ENCODE data around the gene LDLRAD3.
A peak's percentile ranks its signal among the peaks of the same experiment; 100 is the strongest.

Gene LDLRAD3

DNA sequence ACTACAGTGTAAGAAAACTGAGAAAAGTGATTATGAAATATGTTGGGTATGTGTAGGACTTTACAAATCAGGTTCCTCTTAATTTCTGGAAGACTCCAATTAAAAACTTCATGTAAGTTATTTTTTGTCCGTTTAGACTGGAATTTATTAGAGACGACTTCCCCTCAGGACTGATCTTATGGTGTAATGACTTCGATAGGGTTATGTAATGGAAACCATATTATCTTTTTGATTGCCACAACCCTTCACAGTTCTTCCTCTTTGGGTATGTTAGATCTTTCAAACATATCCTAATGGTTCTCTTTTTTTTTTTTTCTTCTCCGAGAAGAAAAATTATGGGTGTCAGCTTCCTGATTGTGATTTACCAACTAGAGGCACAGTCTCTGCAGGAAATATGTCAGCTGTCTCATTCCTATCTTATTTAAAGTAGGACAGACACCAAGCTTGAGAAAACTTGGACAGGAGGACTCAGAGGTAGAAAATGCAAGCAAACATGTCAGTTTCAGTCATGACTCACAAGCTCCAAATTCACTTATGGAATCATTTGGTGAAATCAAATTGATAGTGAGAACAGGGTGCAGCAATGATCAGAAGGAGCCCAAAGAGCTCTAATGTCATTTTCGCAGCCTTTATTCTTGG is 11.1 kb upstream of the LDLRAD3 start:
- Histone ChIP-seq H2AFZ (ENCODE audit: low read depth, low read length) (no peak overlapping the region), H3K36me3 (ENCODE audit: insufficient read depth, low read length) (no peaks in the 10 kb centered on the region), H3K27me3 (ENCODE audit: insufficient read depth, low read length) (no peaks in the 10 kb centered on the region), H3K4me1 (ENCODE audit: insufficient read depth, low read length) (no peaks in the 10 kb centered on the region), H3K4me3 (ENCODE audit: low read length) (no peak overlapping the region), H3K9me3 (ENCODE audit: low read length) (no peaks in the 10 kb centered on the region)

DNA sequence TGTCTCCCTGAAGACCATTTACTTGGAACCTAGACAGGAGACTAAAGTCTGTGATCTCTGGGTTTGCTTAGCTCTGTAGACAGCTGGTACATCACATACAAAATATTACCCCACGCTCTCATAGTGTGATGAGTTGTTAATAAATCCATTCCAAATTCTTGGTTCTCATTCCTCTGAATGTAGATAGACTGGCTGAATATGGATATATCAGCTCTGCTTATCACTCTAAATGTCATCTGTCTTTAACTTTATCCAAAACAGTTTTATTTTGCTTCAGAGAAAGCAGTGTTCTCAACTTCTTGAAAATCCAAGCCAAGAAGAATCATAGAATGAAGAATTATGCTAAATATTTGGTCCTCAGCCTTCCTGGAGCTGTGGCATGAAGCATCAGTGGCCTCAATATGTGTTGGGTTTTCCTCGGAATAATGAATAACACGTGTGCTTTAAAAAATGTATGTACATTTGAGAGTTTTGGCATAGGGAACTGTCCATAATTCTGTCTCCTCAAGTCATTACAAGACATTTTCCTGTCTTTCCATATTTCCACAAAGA is 10.5 kb upstream of the LDLRAD3 start:
- Histone ChIP-seq H3K9me3 (ENCODE audit: low read length) (no peaks in the 10 kb centered on the region), H3K27me3 (ENCODE audit: insufficient read depth, low read length) (no peaks in the 10 kb centered on the region), H3K4me3 (ENCODE audit: low read length) (no peak overlapping the region), H2AFZ (ENCODE audit: low read depth, low read length) (no peak overlapping the region), H3K36me3 (ENCODE audit: insufficient read depth, low read length) (no peaks in the 10 kb centered on the region), H3K4me1 (ENCODE audit: insufficient read depth, low read length) (no peaks in the 10 kb centered on the region)

DNA sequence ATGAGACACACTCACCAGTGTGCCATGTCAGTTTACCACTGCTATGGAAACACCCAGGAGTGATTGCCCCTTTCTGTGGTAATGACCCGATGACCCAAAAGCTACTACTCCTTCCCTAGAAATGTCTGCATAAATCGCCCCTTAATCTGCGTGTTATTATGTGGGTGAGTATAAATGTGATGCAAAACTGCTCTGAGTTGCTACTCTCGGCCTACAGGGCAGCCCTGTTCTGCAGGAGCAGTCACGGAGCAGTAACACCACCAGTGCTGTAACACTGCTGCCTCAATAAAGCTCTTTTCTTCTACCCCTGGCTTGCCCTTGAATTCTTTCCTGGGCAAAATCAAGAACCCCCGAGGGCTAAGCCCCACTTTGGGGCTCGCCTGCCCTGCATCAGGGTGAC is 9.6 kb upstream of the LDLRAD3 start:
- Histone ChIP-seq H3K4me3 (ENCODE audit: low read length) (no peak overlapping the region), H3K4me1 (ENCODE audit: insufficient read depth, low read length) (no peaks in the 10 kb centered on the region), H3K27me3 (ENCODE audit: insufficient read depth, low read length) (no peaks in the 10 kb centered on the region), H2AFZ (ENCODE audit: low read depth, low read length) (no peak overlapping the region), H3K9me3 (ENCODE audit: low read length) (no peaks in the 10 kb centered on the region), H3K36me3 (ENCODE audit: insufficient read depth, low read length) (no peaks in the 10 kb centered on the region)

DNA sequence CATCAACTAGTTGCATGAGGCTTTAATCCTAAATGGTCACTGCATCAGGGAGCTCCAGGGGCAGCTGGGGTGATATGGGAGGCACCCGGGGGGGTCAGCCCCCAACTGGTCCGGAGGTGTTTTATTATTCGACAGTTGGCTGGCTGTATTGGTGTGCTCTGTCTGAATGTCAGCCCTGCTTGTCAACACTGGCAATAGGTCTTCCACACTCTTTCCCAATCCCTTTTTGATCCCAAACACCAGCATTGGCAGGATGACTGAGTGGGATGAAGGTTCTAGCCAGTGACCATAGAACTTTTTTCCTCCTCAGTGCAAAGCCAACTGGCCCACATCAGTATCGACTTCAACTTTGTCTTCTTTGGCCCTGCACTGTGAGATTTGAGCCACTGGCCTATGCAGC is 8.9 kb upstream of the LDLRAD3 start:
- no peaks in the 10 kb centered on the region for H3K27me3 ChIP-seq (ENCODE audit: insufficient read depth, low read length)
- H3K4me1 ChIP-seq (ENCODE audit: insufficient read depth, low read length) = no peaks in the 10 kb centered on the region
- no peak overlapping the region for H3K4me3 ChIP-seq (ENCODE audit: low read length)
- no peaks in the 10 kb centered on the region for H3K9me3 ChIP-seq (ENCODE audit: low read length)
- H2AFZ ChIP-seq (ENCODE audit: low read depth, low read length) = no peak overlapping the region
- H3K36me3 ChIP-seq (ENCODE audit: insufficient read depth, low read length) = no peaks in the 10 kb centered on the region

DNA sequence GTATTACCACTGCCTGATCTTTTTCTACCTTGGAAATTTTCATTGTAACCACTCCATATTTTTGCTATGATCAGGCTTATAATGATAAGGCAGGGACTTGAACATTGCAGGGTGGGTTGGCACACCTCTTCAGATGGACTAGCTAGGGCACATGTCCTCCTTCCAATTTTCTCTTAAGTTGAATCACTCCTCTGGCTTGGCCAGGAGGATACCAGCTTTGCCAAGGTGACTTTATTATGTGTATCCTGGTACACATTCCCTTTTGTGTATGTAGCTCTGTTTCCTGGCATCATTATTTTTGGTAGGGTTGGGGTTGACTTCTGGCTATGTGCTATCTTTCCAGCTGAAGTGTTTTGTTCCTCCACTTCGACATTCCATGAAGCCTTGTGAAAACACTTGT is 8.5 kb upstream of the LDLRAD3 start:
- Histone ChIP-seq H2AFZ (ENCODE audit: low read depth, low read length) (no peak overlapping the region), H3K9me3 (ENCODE audit: low read length) (no peaks in the 10 kb centered on the region), H3K4me3 (ENCODE audit: low read length) (no peak overlapping the region), H3K27me3 (ENCODE audit: insufficient read depth, low read length) (no peaks in the 10 kb centered on the region), H3K4me1 (ENCODE audit: insufficient read depth, low read length) (no peaks in the 10 kb centered on the region), H3K36me3 (ENCODE audit: insufficient read depth, low read length) (no peaks in the 10 kb centered on the region)

DNA sequence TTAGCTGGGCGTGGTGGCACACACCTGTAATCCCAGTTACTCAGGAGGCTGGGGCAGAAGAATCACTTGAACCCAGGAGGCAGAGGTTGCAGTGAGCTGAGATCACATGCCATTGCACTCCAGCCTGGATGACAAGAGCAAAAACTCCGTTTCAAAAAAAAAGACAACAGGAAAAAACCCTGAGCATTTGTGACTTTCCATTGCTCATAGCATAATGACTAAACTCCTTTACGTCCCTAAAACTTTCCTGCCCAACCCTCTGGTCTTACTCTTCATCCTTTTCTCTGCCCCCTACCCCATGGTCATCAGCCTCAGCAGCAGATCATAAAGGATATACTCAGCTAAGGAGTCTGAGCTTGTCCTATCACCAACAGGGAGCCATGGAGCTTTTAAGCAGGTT is 6.8 kb upstream of the LDLRAD3 start:
- Histone ChIP-seq H2AFZ (ENCODE audit: low read depth, low read length) (no peak overlapping the region), H3K4me1 (ENCODE audit: insufficient read depth, low read length) (no peaks in the 10 kb centered on the region), H3K27me3 (ENCODE audit: insufficient read depth, low read length) (no peaks in the 10 kb centered on the region), H3K36me3 (ENCODE audit: insufficient read depth, low read length) (no peaks in the 10 kb centered on the region), H3K4me3 (ENCODE audit: low read length) (no peak overlapping the region), H3K9me3 (ENCODE audit: low read length) (no peaks in the 10 kb centered on the region)

DNA sequence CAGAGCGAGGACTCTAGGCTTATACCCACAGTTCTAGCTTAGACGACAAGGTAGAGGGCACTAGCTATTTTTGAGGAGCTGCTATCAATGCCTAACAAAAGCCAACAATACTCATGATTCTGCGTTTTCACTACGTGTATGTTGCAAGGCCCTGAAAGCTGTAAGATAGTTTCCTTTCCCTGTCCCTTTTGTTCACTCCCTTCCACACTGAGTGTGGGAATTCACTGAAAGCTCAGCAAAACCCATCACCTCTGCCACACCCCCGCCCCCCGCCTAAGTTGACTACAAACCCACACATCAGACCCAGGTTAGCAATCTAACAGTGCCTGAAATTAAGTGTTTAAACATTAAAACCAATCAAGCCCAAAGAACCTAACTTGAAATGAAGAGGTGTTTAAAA is 6.2 kb upstream of the LDLRAD3 start:
- Histone ChIP-seq H3K4me3 (ENCODE audit: low read length) (no peak overlapping the region), H2AFZ (ENCODE audit: low read depth, low read length) (no peak overlapping the region), H3K4me1 (ENCODE audit: insufficient read depth, low read length) (peaks cover under 1% of the 10 kb centered on the region), H3K27me3 (ENCODE audit: insufficient read depth, low read length) (no peaks in the 10 kb centered on the region), H3K36me3 (ENCODE audit: insufficient read depth, low read length) (no peaks in the 10 kb centered on the region), H3K9me3 (ENCODE audit: low read length) (no peaks in the 10 kb centered on the region)

DNA sequence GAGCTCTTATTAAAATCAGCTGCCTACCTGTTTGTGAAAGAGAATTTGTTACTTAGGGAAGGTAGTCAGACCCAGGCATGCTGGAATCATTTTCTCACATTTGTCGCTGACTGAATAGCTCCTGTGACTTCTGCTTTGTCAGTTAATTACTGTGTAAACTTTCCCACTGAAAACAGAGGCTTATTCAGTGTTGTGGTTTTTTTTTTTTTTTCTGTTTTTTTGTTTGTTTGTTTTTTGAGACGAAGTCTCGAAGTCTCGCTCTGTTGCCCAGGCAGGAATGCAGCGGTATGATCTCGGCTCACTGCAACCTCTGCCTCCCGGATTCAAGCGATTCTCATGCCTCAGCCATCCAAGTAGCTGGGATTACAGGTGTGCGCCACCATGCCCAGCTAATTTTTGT is 5.6 kb upstream of the LDLRAD3 start:
- Histone ChIP-seq H3K4me3 (ENCODE audit: low read length) (no peak overlapping the region), H2AFZ (ENCODE audit: low read depth, low read length) (no peak overlapping the region), H3K27me3 (ENCODE audit: insufficient read depth, low read length) (no peaks in the 10 kb centered on the region), H3K4me1 (ENCODE audit: insufficient read depth, low read length) (peaks cover 6% of the 10 kb centered on the region), H3K36me3 (ENCODE audit: insufficient read depth, low read length) (no peaks in the 10 kb centered on the region), H3K9me3 (ENCODE audit: low read length) (no peaks in the 10 kb centered on the region)

DNA sequence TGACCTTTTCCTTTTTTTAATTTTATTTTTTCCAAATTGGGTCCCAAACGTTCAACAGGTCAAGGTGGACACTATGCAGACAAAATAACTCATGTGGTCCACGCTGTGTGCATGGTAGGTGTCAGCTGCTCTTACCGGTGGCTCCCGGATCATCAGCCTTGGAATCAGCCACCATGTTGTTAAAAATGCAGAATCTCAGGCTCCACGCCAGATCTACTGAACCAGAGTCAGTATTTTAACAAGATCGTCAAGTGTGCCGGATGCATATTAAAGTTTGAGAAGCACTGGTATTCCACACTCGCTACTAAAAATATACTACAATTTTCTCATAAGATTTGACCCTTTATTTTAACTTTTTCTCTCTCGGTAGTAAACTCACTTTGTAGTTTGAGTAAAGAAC is 553 bp upstream of the LDLRAD3 start:
- Histone ChIP-seq H3K4me1 (ENCODE audit: insufficient read depth, low read length) (peaks cover 29% of the 10 kb centered on the region), H3K27me3 (ENCODE audit: insufficient read depth, low read length) (no peaks in the 10 kb centered on the region), H3K9me3 (ENCODE audit: low read length) (no peaks in the 10 kb centered on the region)

DNA sequence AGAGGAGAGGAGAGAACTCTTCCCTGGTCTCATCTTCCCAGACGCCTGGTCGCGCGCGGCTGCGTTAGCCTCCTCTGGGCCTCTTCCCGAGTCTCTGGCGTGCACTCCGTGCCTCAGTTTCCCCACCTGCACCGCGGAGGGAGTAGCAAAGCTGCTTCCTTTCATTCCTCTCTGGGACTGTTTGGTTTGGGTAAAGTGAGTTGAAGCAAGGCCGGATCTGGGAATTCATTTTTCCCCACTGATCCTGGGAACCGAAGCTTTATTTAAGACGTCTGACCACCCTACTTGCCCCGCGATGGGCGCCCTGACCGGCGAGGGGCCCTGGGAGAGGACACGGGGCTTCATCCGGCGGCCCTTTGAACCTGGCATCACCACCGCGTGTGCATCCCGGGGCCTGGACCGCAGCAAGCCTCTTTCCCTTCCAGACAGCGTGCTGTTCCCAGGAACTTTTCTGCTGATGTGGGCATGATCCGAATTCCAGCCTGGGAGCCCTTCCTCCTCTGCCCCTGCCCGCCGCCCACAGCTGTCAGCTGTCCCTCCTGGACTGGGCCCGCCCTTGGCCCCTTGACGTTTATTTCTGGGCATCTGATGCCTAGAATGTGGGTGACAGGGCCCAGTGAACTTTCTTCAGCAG is 758 bp downstream of the LDLRAD3 start:
- H3K4me3 ChIP-seq (ENCODE audit: low read length) = peak overlapping the region; percentile 73
- H3K27me3 ChIP-seq (ENCODE audit: insufficient read depth, low read length) = no peaks in the 10 kb centered on the region
- H3K4me1 ChIP-seq (ENCODE audit: insufficient read depth, low read length) = peaks cover 29% of the 10 kb centered on the region
- no peaks in the 10 kb centered on the region for H3K36me3 ChIP-seq (ENCODE audit: insufficient read depth, low read length)
- peaks cover 4% of the 10 kb centered on the region for H3K9me3 ChIP-seq (ENCODE audit: low read length)
- H2AFZ ChIP-seq (ENCODE audit: low read depth, low read length) = peak overlapping the region; percentile 35

More for the DNA sequence above, 553 bp upstream of the LDLRAD3 start:
- Histone ChIP-seq H3K36me3 (ENCODE audit: insufficient read depth, low read length) (no peaks in the 10 kb centered on the region), H2AFZ (ENCODE audit: low read depth, low read length) (peak overlapping the region; percentile 97), H3K4me3 (ENCODE audit: low read length) (peak overlapping the region; percentile 73)

DNA sequence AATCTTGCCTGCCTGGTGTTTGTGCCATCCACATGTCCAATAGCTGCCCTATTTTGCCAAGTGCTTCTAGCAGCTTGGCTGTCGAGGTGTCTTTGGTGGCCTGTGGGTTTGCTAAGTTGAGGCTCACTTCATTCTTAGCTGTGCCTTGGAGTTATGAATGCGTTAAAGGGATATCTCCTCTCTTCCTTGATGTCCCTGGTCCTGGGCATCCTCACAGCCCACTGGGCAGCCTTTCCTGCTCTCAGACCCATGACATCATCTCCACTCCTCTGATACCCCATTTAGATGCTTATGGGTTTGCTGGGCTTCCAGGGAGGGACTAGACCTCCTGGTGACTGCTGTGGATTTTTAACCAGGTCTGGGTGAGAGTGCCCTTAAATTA is 1.3 kb downstream of the LDLRAD3 start:
- Histone ChIP-seq H3K4me3 (ENCODE audit: low read length) (peak overlapping the region; percentile 73), H3K27me3 (ENCODE audit: insufficient read depth, low read length) (no peaks in the 10 kb centered on the region), H3K36me3 (ENCODE audit: insufficient read depth, low read length) (no peaks in the 10 kb centered on the region), H3K4me1 (ENCODE audit: insufficient read depth, low read length) (peaks cover 29% of the 10 kb centered on the region), H2AFZ (ENCODE audit: low read depth, low read length) (no peak overlapping the region), H3K9me3 (ENCODE audit: low read length) (peaks cover 4% of the 10 kb centered on the region)

DNA sequence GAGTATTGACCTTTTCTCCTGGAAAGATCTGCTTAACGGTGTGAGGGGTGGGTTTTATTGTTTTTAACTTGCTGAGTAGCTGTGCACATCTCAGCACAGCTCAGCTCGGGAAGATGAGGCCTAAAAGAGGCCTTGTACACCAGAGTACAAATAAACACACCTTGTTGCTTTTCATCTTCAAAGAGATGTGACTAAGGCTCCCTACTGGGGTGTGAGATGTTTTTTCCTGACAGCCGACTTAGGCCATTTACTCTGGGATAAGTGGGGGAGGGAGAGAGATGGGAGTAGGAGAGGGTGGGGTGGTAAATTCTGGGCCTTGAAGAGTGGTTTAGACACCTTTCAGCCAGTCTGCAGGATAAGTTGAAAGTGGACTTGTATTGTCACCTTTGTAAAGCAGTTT is 2.9 kb downstream of the LDLRAD3 start:
- no peaks in the 10 kb centered on the region for H3K36me3 ChIP-seq (ENCODE audit: insufficient read depth, low read length)
- peaks cover 4% of the 10 kb centered on the region for H3K9me3 ChIP-seq (ENCODE audit: low read length)
- no peak overlapping the region for H3K4me3 ChIP-seq (ENCODE audit: low read length)
- H2AFZ ChIP-seq (ENCODE audit: low read depth, low read length) = no peak overlapping the region
- peaks cover 29% of the 10 kb centered on the region for H3K4me1 ChIP-seq (ENCODE audit: insufficient read depth, low read length)
- no peaks in the 10 kb centered on the region for H3K27me3 ChIP-seq (ENCODE audit: insufficient read depth, low read length)

DNA sequence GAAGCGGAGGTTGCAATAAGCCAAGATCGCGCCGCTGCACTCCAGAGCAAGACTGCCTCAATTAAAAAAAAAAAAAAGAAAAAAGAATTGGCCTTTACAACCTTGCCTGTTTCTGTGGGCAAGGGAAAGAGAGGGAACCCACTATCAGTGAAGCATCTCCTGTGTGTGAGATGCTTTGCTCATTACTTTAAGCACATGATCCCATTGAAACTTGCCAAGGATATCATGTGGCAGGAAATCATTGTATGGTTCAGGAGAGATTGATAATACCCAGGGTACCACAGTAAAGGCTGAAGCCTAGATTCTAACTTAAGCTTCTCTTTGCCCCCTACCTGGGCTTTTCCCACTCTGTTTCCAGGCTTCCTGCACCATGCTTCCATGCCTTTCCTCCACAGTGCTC is 3.6 kb downstream of the LDLRAD3 start:
- H3K4me1 ChIP-seq (ENCODE audit: insufficient read depth, low read length) = peaks cover 29% of the 10 kb centered on the region
- H3K4me3 ChIP-seq (ENCODE audit: low read length) = no peak overlapping the region
- no peaks in the 10 kb centered on the region for H3K36me3 ChIP-seq (ENCODE audit: insufficient read depth, low read length)

DNA sequence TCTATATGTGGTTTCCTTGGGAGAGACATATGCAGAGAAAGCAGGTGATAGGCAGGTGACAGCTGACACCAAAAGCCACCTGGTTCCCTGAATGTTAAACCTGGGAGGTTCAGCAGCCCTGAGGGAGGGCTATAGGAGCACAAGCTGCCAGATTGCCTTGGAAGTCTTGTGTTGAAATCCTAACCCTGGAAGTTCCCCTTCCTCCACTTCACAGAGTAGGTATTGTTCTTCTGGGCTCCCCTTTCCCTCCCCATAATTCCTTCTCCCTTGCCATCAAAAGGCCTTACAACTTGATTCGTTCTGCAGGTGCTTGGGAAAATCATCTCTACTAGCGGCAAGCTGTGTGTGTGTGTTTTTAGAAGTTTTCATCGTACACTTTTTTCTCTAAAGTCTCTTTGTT is 5.4 kb downstream of the LDLRAD3 start:
- peaks cover 19% of the 10 kb centered on the region for H3K4me1 ChIP-seq (ENCODE audit: insufficient read depth, low read length)
- no peak overlapping the region for H2AFZ ChIP-seq (ENCODE audit: low read depth, low read length)
- H3K27me3 ChIP-seq (ENCODE audit: insufficient read depth, low read length) = no peaks in the 10 kb centered on the region
- no peak overlapping the region for H3K4me3 ChIP-seq (ENCODE audit: low read length)
- peaks cover 4% of the 10 kb centered on the region for H3K9me3 ChIP-seq (ENCODE audit: low read length)
- H3K36me3 ChIP-seq (ENCODE audit: insufficient read depth, low read length) = no peaks in the 10 kb centered on the region

More for the DNA sequence above, 3.6 kb downstream of the LDLRAD3 start:
- Histone ChIP-seq H3K27me3 (ENCODE audit: insufficient read depth, low read length) (no peaks in the 10 kb centered on the region), H3K9me3 (ENCODE audit: low read length) (peaks cover 4% of the 10 kb centered on the region), H2AFZ (ENCODE audit: low read depth, low read length) (no peak overlapping the region)
